Prostate gland (tissue), 2 donors: ENCODE measurements around the gene PC.

Experiments used
- CTCF ChIP-seq, 4 experiments: fragments of 200-600 bp in 2 of 4; fragments of 450-650 bp in 2 of 4; sonication (generic) in 2 of 4; IDR thresholded peaks; 1 replicate in 3 of 4; 2 replicates in 1 of 4; pipeline ENCODE4 v1.5.1; 2016 to 2019; ENCODE audit warnings: antibody characterized with exemption in 4 of 4, mild to moderate bottlenecking in 2 of 4, moderate library complexity in 2 of 4
- POLR2A ChIP-seq: fragments of 450-650 bp; IDR thresholded peaks from one replicate; pipeline ENCODE4 v1.6.1; 2016; ENCODE audit warnings: antibody characterized with exemption, mild to moderate bottlenecking

GRCh38 chr11:67001332-67001731 is 43.1 kb upstream of the PC start:
- TF ChIP-seq CTCF (IDR thresholded peaks at IDR 0.05) (no peak), POLR2A (no peak)
